GM21737 (cell line): Measurements from ENCODE around the gene TKFC.

Experiments
- ATAC-seq: cut with Tn5 transposase; IDR thresholded peaks from one replicate; pipeline ENCODE4 v1.9.1; 2021; ENCODE audit warnings: mild to moderate bottlenecking, moderate library complexity; ENCODE audit not compliant: unreplicated experiment

The TKFC gene

GRCh38 chr11:61315260-61315659 lies 17.8 kb upstream of the TKFC start:
- ATAC-seq: no peak

GRCh38 chr11:61325649-61326414 lies 7.2 kb upstream of the TKFC start:
- ATAC-seq: no peak

GRCh38 chr11:61327669-61328071 lies 5.4 kb upstream of the TKFC start:
- no peak for ATAC-seq

GRCh38 chr11:61328351-61328750 lies 4.7 kb upstream of the TKFC start:
- no peak for ATAC-seq

- ATAC-seq: no peak
Measured at GRCh38 chr11:61329871-61330270, 3.2 kb upstream of the TKFC start.

- no peak for ATAC-seq
Measured at GRCh38 chr11:61331651-61332050, 1.4 kb upstream of the TKFC start.

GRCh38 chr11:61332281-61332796 lies 689 bp upstream of the TKFC start:
- ATAC-seq: no peak

- ATAC-seq: no peak
Measured at GRCh38 chr11:61333550-61334433, 764 bp downstream of the TKFC start.

- ATAC-seq: no peak
Measured at GRCh38 chr11:61334434-61335354, 1.7 kb downstream of the TKFC start.

- ATAC-seq: no peak
Measured at GRCh38 chr11:61335355-61335710, 2.3 kb downstream of the TKFC start.

GRCh38 chr11:61336171-61336935 lies 3.3 kb downstream of the TKFC start:
- ATAC-seq: no peak

GRCh38 chr11:61337706-61338470 lies 4.9 kb downstream of the TKFC start:
- ATAC-seq: no peak

- no peak for ATAC-seq
Measured at GRCh38 chr11:61338783-61339489, 5.9 kb downstream of the TKFC start.

- no peak for ATAC-seq
Measured at GRCh38 chr11:61339490-61339878, 6.5 kb downstream of the TKFC start.

GRCh38 chr11:61340979-61341378 lies 8.0 kb downstream of the TKFC start:
- ATAC-seq: no peak

GRCh38 chr11:61341706-61342105 lies 8.7 kb downstream of the TKFC start:
- ATAC-seq: no peak

- ATAC-seq: no peak
Measured at GRCh38 chr11:61342207-61342803, 9.3 kb downstream of the TKFC start.
